Anterior cingulate cortex (tissue), 58 donors: ENCODE data around the gene DPYD.
"Not testable (repeated sequence)": the region's sequence is repeated elsewhere in the genome, so short reads cannot be mapped to it uniquely, and the experiment has no call there.

ENCODE experiments used
- DNase-seq, 58 donors: peaks; one replicate each; lab custom pipeline; 2025; lab: John Stamatoyannopoulos, UW

Gene DPYD

GRCh38 chr1:97254731-97255463 is 665.9 kb downstream of the DPYD start:
- no peak for DNase-seq

GRCh38 chr1:97252925-97253324 is 667.9 kb downstream of the DPYD start:
- no peak for DNase-seq

GRCh38 chr1:97252076-97252475 is 668.8 kb downstream of the DPYD start:
- peak in 1 of 58 donors; percentile 21 for DNase-seq

GRCh38 chr1:97247196-97247595 is 673.6 kb downstream of the DPYD start:
- no peak for DNase-seq

GRCh38 chr1:97245682-97246081 is 675.2 kb downstream of the DPYD start:
- DNase-seq = peak in 3 of 58 donors; percentile 3 to 21 (median 10)

GRCh38 chr1:97245026-97245425 is 675.8 kb downstream of the DPYD start:
- no peak for DNase-seq

GRCh38 chr1:97243973-97244560 is 676.8 kb downstream of the DPYD start:
- peak in 1 of 58 donors; percentile 5 for DNase-seq

DNA sequence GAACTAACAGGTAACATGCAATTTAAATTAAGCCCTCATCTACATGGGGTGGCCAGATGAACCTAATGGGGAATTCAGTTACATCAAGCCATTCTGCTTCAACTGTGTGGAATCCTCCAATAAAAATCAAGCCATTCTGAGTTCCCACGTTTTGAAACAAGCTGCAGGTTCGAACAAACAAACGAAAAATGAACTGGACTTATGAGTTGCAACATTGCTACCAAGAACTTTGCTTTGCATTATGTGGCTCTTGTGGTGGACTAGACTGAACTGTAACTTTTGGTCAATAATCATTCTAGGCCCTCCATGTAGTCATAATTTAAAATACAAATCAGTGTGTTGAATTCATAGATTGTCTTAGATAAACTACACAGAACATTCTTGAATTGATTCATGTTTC is 682.0 kb downstream of the DPYD start:
- no peak for DNase-seq

DNA sequence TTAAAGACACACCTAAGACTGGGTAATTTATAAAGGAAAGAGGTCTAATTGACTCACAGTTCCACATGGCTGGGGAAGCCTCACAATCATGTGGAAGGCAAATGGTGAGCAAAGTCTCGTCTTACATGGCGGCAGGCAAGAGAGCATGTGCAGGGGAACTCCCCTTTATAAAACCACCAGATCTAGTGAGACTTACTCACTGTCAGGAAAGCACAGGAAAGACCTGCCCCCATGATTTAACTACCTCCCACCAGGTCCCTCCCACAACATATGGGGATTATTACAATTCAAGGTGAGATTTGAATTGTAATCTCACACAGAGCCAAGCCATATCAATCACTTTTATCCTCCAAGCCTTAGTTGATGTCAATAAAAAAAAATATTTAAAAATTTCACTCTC is 689.5 kb downstream of the DPYD start:
- not testable (repeated sequence) for DNase-seq

- no peak for DNase-seq
Measured at GRCh38 chr1:97212671-97213070, 708.2 kb downstream of the DPYD start.

GRCh38 chr1:97210307-97210706 is 710.5 kb downstream of the DPYD start:
- DNase-seq = no peak

- no peak for DNase-seq
Measured at GRCh38 chr1:97209381-97209957, 711.4 kb downstream of the DPYD start.

GRCh38 chr1:97207868-97208267 is 713.0 kb downstream of the DPYD start:
- peak in 1 of 58 donors; percentile 2 for DNase-seq

DNA sequence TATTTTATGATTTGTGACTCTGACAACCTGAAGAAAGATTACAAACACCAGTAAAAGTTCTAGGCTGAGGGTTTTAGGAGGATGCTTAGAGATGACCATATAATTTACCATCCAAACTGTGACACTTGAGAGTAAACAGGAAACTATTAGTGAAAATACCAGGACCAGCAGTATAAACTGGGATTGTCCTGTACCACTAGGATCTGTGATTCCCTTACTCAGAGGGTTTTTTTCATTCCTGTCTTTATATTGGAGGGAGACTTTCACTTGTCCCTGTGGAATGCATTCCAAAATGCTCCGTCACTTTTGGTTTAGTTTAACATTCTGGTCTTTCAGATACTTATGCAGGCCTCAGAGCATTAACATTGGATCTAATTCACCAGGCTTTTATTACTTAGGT is 716.4 kb downstream of the DPYD start:
- DNase-seq = no peak

DNA sequence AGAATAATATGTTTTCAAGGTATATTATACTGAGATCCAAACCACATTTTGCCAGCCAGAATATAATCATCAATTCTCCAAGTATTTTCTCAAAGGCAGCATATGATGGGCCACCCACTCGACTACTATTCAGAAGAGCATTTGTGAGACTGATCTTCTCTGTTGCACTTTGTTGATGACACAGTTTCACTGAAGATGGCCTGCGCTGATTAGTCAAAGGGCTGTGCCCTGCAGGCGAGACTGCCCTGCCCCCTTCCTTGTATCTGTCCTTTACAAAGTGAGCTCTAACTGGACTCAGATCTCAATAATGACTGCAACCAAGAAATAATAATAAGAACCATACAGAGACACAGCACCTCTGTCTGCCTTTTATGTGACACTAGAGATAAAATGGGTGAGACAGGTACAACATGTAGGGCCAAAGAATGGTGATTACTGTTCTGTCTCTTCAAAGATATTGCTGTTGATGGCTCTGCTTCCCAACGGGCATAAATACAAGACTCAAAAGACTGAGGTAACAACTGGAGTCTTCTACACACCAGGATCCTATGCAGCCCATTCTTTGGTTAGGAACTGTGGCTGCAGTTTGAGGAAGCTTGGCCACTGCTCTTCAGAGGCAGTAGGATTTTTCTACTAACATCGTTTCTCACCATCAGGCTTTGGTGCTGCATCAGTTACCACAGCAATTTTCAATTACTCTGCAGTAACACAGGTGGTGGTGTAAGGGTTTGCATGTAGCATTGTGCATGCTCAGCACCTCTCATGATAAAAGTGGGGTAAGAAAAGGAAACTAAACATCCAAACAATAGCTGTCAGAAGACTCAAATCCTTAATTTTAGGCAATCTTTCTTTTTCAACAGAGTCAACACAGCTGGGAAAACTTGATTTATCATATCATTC is 718.1 kb downstream of the DPYD start:
- DNase-seq = peak in 14 of 58 donors; percentile 0 to 56 (median 4)

DNA sequence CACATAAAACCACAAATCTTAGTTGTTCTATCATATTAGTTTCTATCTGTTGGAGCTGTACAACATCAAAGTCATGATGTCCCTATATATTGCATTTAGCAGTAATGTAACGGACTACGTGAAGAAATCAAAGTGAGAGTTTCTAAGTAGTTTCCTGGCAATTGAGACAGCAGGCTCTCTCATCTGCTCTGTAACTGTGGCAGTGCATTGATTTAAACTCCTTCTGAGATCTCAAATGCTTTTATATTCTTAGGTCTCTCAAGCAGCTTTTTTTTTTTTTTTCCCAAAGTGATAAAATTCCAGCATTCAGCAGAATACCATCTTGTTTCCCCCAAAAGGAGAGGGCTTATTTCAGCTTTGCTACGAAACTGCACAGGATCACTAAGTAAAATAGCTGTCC is 719.2 kb downstream of the DPYD start:
- no peak for DNase-seq

DNA sequence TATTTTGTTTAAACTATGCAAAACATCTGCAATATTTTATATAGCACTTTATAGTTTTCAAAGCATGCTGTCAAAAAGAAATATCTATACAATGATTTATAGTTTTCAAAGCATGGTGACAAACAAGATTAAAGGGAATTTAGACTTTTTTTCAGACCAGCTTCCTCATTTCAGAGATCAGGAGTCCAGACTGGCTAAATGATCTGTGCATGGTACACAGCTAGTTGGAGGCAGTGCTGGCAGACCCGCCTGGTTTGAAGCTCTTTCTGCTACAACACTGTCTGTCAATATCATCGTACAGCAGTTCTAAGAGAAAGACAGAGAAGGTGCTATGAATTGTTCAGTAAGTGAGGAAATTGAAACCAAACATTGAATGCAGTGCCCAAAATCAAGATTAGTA is 720.2 kb downstream of the DPYD start:
- DNase-seq = peak in 2 of 58 donors; percentile 1

DNA sequence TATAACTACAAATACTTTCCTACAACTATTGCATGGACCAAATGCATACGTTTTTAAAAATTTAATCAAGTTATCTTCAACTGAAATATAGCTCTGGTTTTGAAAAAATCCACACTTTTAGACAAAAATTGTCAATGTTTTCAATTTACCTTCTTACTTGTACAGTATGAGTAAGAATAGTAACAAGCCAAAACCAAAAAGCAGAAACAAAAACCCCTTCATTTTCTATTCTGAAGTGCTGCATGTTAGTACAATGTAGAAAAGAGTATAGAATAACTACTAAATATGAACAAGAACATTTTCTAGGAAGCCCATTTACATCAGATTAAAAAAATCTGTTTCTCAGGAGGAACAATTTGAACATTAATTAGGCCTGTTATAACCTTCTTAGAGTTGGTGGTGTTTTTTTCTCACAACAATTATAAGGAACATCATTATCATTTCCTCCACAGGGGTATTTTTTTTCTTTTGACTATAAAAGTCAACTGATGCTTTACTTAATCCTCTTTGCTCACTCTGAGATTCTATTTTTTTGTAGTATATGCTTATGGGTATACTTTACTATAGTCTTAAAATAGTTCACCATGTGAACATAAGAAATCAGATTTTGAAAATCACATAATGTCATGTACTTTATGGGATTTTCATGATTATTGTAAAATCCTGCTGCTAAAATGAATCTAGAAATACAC is 723.9 kb downstream of the DPYD start:
- DNase-seq = no peak

GRCh38 chr1:97192872-97193572 is 727.8 kb downstream of the DPYD start:
- no peak for DNase-seq

DNA sequence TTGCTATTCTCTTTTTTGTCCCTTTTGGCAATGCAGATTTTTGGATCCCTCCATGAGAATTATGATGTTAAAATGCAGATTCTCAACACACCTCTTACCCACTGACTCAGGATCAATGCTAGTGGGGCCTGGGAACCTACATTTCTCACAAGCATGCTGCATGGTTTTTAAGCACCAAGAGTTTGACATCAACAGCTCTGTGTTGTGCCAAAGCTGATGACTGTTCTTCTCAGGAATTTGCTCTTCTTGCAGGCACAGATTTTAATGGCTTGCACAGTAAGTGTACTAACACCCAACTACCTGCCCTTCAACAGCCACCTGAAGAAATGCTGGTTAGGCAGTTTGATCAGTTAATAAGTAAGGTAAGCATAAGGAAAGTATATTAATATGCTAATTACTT is 730.5 kb downstream of the DPYD start:
- DNase-seq = no peak
